ENCODE data around the gene CDR2. TPM values are rescaled to one million over a fixed set of nuclear protein-coding genes. Genes with fewer than 3 reads are reported as not detected.

Gene CDR2
- total RNA-seq, 1 donor from 2014 or later: 6.7 TPM

DNA sequence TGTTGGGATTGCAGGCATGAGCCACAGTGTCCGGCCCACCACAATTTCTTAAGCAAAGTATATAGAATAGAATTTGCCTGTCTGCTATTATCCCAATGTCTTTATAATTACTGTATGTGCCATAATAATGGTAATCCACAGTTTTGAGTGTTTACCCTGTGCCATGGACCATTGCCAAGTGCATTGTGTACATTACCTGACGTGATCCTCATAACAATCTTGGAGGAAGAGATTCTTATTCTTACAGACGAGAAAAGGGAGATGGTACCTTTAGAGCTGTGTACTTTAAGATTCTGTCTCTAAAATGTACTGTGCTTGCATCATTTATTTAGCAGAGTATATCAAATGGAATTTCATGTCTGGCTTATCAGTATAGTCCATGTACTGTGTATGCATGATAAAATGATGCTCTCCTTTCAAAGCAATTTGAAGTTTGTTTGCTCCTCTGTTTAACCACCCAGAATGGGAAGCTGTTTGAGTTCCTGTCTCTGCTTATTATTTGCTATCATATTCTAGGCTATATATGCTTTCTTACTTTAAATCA lies 13.8 kb upstream of the CDR2 start:
- no peaks in the 10 kb centered on the region for H3K27me3 Mint-ChIP-seq
- no peaks in the 10 kb centered on the region for H3K4me1 Mint-ChIP-seq
- TF ChIP-seq, protein P1, sequence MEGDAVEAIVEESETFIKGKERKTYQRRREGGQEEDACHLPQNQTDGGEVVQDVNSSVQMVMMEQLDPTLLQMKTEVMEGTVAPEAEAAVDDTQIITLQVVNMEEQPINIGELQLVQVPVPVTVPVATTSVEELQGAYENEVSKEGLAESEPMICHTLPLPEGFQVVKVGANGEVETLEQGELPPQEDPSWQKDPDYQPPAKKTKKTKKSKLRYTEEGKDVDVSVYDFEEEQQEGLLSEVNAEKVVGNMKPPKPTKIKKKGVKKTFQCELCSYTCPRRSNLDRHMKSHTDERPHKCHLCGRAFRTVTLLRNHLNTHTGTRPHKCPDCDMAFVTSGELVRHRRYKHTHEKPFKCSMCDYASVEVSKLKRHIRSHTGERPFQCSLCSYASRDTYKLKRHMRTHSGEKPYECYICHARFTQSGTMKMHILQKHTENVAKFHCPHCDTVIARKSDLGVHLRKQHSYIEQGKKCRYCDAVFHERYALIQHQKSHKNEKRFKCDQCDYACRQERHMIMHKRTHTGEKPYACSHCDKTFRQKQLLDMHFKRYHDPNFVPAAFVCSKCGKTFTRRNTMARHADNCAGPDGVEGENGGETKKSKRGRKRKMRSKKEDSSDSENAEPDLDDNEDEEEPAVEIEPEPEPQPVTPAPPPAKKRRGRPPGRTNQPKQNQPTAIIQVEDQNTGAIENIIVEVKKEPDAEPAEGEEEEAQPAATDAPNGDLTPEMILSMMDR (IDR thresholded peaks at IDR 0.05): no peak
- intact Hi-C loops (cut with micrococcal nuclease): no loop called here
- no peak overlapping the region for H3K4me3 Mint-ChIP-seq
- DNase-seq (no peak), ATAC-seq (ENCODE audit: low read depth) (no peak)
- ChIA-PET CTCF (no interaction called here), POLR2A (no interaction called here)
- no peak overlapping the region for H3K27ac Mint-ChIP-seq
- H3K36me3 Mint-ChIP-seq (ENCODE audit: low read depth): peaks cover 3% of the 10 kb centered on the region
- H3K9me3 Mint-ChIP-seq: no peaks in the 10 kb centered on the region

DNA sequence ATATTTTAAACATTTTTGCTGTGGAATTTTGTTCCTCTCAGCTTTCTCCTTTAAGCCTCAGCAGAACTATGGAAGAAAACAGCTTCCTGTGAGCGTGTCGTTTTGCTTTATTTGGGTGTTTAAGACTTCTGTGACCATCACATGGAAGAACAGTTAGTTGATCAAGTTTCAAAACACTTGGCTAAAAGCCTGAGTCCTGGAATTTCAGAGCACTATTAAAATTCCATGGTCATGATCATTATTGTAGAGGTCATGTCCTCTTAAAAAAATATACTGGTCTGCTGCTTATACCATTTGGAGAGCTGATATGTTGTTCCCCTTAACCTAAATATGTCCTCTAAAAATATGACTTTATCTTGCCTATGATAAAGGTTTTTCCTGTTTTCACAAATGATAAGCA lies 12.6 kb upstream of the CDR2 start:
- DNase-seq (no peak), ATAC-seq (ENCODE audit: low read depth) (no peak)
- Mint-ChIP-seq H3K27me3 (no peaks in the 10 kb centered on the region), H3K4me3 (no peak overlapping the region), H3K4me1 (no peaks in the 10 kb centered on the region), H3K9me3 (no peaks in the 10 kb centered on the region), H3K27ac (no peak overlapping the region), H3K36me3 (ENCODE audit: low read depth) (peaks cover 3% of the 10 kb centered on the region)
- intact Hi-C loops (cut with micrococcal nuclease): no loop called here
- ChIA-PET POLR2A (interaction anchor here (0.6 kb wide), 1 partner anchor 89 kb away, joined by 4 read pairs; no protein-coding TSS in a partner anchor), CTCF (no interaction called here)
- TF ChIP-seq, protein P1 (IDR thresholded peaks at IDR 0.05): no peak

DNA sequence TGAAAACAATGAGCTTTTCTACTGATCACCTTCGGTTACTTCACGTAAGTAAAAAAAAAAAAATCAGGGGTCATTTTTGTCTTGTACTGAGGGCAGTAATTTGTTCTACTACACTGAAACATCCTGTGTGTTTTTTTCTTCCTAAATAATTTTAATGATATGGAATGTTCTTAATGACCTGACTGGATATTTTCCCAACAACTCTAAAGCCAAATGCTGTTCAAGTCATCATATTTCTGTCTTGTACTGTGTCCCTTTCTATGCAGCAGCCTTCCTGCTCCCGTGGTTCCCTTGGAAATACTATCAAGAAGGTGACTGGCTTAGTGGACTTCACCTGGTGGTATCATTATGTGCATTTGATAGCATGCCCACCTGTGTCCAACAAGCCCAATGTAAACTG lies 10.8 kb upstream of the CDR2 start:
- ATAC-seq (ENCODE audit: low read depth) (no peak), DNase-seq (no peak)
- no peaks in the 10 kb centered on the region for H3K9me3 Mint-ChIP-seq
- no peak overlapping the region for H3K4me3 Mint-ChIP-seq
- TF ChIP-seq, protein P1 (IDR thresholded peaks at IDR 0.05): no peak
- CTCF ChIA-PET: no interaction called here
- peaks cover 3% of the 10 kb centered on the region for H3K36me3 Mint-ChIP-seq (ENCODE audit: low read depth)
- H3K27me3 Mint-ChIP-seq: no peaks in the 10 kb centered on the region
- POLR2A ChIA-PET: no interaction called here
- intact Hi-C loops (cut with micrococcal nuclease): no loop called here
- no peaks in the 10 kb centered on the region for H3K4me1 Mint-ChIP-seq
- no peak overlapping the region for H3K27ac Mint-ChIP-seq

DNA sequence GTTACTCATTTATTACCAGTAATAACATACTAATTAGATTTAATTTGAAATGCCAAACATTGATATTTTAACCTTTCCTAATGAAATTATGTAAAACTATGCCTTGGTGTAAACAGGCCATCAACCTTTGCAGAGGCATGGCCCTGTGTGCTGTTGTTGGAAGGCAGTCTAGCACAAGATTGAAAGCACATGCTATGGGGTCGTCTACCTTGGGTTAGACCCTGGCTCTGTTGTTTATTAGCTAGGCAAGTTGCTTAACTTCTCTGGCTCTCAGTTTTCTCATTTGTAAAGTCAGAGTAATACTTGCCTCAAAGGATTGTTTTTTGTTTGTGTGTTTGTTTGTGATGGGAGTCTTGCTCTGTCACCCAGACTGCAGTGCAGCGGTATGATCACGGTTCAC lies 9.4 kb upstream of the CDR2 start:
- ChIA-PET POLR2A (no interaction called here), CTCF (no interaction called here)
- Mint-ChIP-seq H3K9me3 (no peaks in the 10 kb centered on the region), H3K27me3 (no peaks in the 10 kb centered on the region), H3K4me1 (no peaks in the 10 kb centered on the region), H3K27ac (no peak overlapping the region), H3K4me3 (no peak overlapping the region), H3K36me3 (ENCODE audit: low read depth) (peaks cover 3% of the 10 kb centered on the region)
- ATAC-seq (ENCODE audit: low read depth) (no peak), DNase-seq (no peak)
- TF ChIP-seq, protein P1 (IDR thresholded peaks at IDR 0.05): no peak
- intact Hi-C loops (cut with micrococcal nuclease): no loop called here

DNA sequence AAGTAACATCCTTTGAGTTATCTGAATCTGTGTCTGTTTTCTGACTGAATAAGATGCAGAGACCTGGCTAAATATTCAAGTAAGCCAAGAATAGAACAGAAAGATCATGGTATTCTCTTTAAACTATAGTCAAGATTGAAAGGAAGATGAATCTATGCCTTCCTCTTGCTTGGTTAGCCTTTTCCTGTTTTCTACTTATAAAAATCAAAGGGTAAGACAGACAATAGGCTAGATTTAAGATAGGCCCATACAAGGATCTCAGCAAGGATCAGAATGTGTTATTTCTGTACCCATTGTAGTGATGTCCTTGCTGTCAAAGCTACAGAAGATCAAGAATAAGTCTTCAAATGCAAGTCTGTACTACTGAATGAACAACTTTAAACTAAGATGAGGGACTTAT lies 7.0 kb upstream of the CDR2 start:
- Mint-ChIP-seq H3K36me3 (ENCODE audit: low read depth) (peaks cover 3% of the 10 kb centered on the region), H3K27me3 (no peaks in the 10 kb centered on the region), H3K4me3 (no peak overlapping the region), H3K4me1 (no peaks in the 10 kb centered on the region), H3K27ac (no peak overlapping the region), H3K9me3 (no peaks in the 10 kb centered on the region)
- no peak for DNase-seq
- TF ChIP-seq, protein P1 (IDR thresholded peaks at IDR 0.05): no peak
- ChIA-PET POLR2A (no interaction called here), CTCF (interaction anchor here (0.5 kb wide), 1 partner anchor 18 kb away, joined by 4 read pairs; no protein-coding TSS in a partner anchor)
- intact Hi-C loops (cut with micrococcal nuclease): no loop called here
- ATAC-seq (ENCODE audit: low read depth): no peak

All from activated B cell treated with CpG ODN at 0.5 μM for 24 hours (primary cell).